SK-N-SH treated with all-trans-retinoic acid at 6 μM for 48 hours (cell line): ENCODE results near the gene ZNF69.

Source experiments
- ARNTL ChIP-seq: fragments of 450-650 bp; formaldehyde crosslinking; IDR thresholded peaks from 2 replicates; pipeline ENCODE4 v1.5.0; 2020; ENCODE audit warnings: low read depth, mild to moderate bottlenecking, moderate library complexity, borderline replicate concordance
- CREB5 ChIP-seq: fragments of 250-450 bp; sonication (Bioruptor Pico); IDR thresholded peaks from 2 replicates; pipeline ENCODE4 v1.5.1; 2020; ENCODE audit warnings: low read depth, mild to moderate bottlenecking, moderate library complexity
- CSRNP3 ChIP-seq: fragments of 250-450 bp; sonication (Bioruptor Pico); IDR thresholded peaks from 2 replicates; pipeline ENCODE4 v1.5.1; 2021; ENCODE audit warnings: mild to moderate bottlenecking, moderate library complexity
- GLIS3 ChIP-seq: fragments of 250-450 bp; sonication (Bioruptor Pico); IDR thresholded peaks from 2 replicates; pipeline ENCODE4 v1.5.0; 2020; ENCODE audit warnings: mild to moderate bottlenecking, moderate library complexity
- OSR1 ChIP-seq: fragments of 250-450 bp; sonication (Bioruptor Pico); IDR thresholded peaks from 2 replicates; pipeline ENCODE4 v1.8.0; 2022; ENCODE audit warnings: moderate library complexity, mild to moderate bottlenecking, inconsistent platforms
- PATZ1 ChIP-seq: fragments of 250-450 bp; sonication (Bioruptor Pico); IDR thresholded peaks from 2 replicates; pipeline ENCODE4 v1.8.0; 2020; ENCODE audit warnings: mild to moderate bottlenecking, moderate library complexity, borderline replicate concordance
- TCF4 ChIP-seq: fragments of 250-450 bp; sonication (Bioruptor Pico); IDR thresholded peaks from 2 replicates; pipeline ENCODE4 v1.8.0; 2021; ENCODE audit warnings: mild to moderate bottlenecking, moderate library complexity, borderline replicate concordance
- TOX ChIP-seq: fragments of 250-450 bp; sonication (Bioruptor Pico); IDR thresholded peaks from 2 replicates; pipeline ENCODE4 v1.8.0; 2021; ENCODE audit warnings: mild to moderate bottlenecking, moderate library complexity, borderline replicate concordance
- ZFP3 ChIP-seq: fragments of 250-450 bp; sonication (Bioruptor Pico); IDR thresholded peaks from 2 replicates; pipeline ENCODE4 v1.5.0; 2020; ENCODE audit warnings: mild to moderate bottlenecking, moderate library complexity
- ZFP30 ChIP-seq: fragments of 450-650 bp; formaldehyde crosslinking; IDR thresholded peaks from 2 replicates; pipeline ENCODE4 v1.5.0; 2022; ENCODE audit warnings: mild to moderate bottlenecking, moderate library complexity
- ZNF565 ChIP-seq: fragments of 450-650 bp; formaldehyde crosslinking; conservative IDR thresholded peaks from 2 replicates; pipeline ENCODE4 v1.5.0; 2020; ENCODE audit warnings: low read depth, mild to moderate bottlenecking, moderate library complexity
- ZNF70 ChIP-seq: fragments of 450-650 bp; formaldehyde crosslinking; IDR thresholded peaks from 2 replicates; pipeline ENCODE4 v1.5.0; 2020; ENCODE audit warnings: mild to moderate bottlenecking, moderate library complexity

GRCh38 chr19:11880598-11880997, 7.0 kb upstream of the ZNF69 start:
- TF ChIP-seq TCF4 (CRISPR knock-in tag) (no peak), PATZ1 (CRISPR knock-in tag) (no peak), CSRNP3 (no peak), ZNF565 (CRISPR knock-in tag) (no peak), CREB5 (CRISPR knock-in tag) (no peak), OSR1 (CRISPR knock-in tag) (no peak), ZFP3 (CRISPR knock-in tag) (no peak), TOX (CRISPR knock-in tag) (no peak), GLIS3 (CRISPR knock-in tag) (no peak), ARNTL (CRISPR knock-in tag) (no peak), ZNF70 (CRISPR knock-in tag) (no peak), ZFP30 (CRISPR knock-in tag) (no peak)
